Measurements from ENCODE around the gene ZNF527.

- no peak for TF ChIP-seq CTCF (optimal IDR thresholded peaks at IDR 0.05 in 1 of 3, IDR thresholded peaks at IDR 0.05 in 1 of 3, conservative IDR thresholded peaks at IDR 0.05 in 1 of 3; ENCODE audit: extremely low read depth in 1 of 3, insufficient read depth in 2 of 3, low read length in 3 of 3)
- TF ChIP-seq EZH2 (IDR thresholded peaks at IDR 0.05; ENCODE audit: low read length) = no peak
Measured at GRCh38 chr19:37332839-37333238, 38.1 kb upstream of the ZNF527 start.

All from keratinocyte (primary cell).